HepG2 (cell line): Measurements from ENCODE around the gene DAD1. TPM values are rescaled to one million over a fixed set of nuclear protein-coding genes. Genes with fewer than 3 reads are reported as not detected.

Source experiments
- DNMT3B ChIP-seq: conservative IDR thresholded peaks from 2 replicates; pipeline ENCODE4 v1.6.1; 2016; ENCODE audit warnings: missing biosample characterization, control low read depth
- GTF2F1 ChIP-seq: fragments of 150-350 bp; IDR thresholded peaks from 2 replicates; pipeline ENCODE4 v1.6.1; 2014; ENCODE audit warnings: low read length
- HOXD1 ChIP-seq: sonication (generic); formaldehyde crosslinking; IDR thresholded peaks from 2 replicates; pipeline ENCODE4 v1.5.0; 2020; ENCODE audit warnings: missing genetic modification reagents
- JUNB ChIP-seq: sonication (generic); formaldehyde crosslinking; IDR thresholded peaks from 2 replicates; pipeline ENCODE4 v1.8.0; 2022; ENCODE audit warnings: missing genetic modification reagents, mild to moderate bottlenecking, borderline replicate concordance
- KLF15 ChIP-seq: sonication (generic); formaldehyde crosslinking; IDR thresholded peaks from 2 replicates; pipeline ENCODE4 v1.8.1; 2023; ENCODE audit warnings: borderline replicate concordance, mild to moderate bottlenecking, inconsistent platforms, missing genetic modification reagents, mixed read lengths
- MBD4 ChIP-seq: IDR thresholded peaks from 2 replicates; pipeline ENCODE4 v1.6.1; 2012; ENCODE audit warnings: low read length, inconsistent platforms, borderline replicate concordance
- MXI1 ChIP-seq: IDR thresholded peaks from 3 replicates; pipeline ENCODE4 v1.6.1; 2012; ENCODE audit warnings: low read depth, low read length, inconsistent platforms, borderline replicate concordance
- RAD21 ChIP-seq: fragments of 450-650 bp; formaldehyde crosslinking; IDR thresholded peaks from 2 replicates; pipeline ENCODE4 v1.5.0; 2020; ENCODE audit warnings: mild to moderate bottlenecking
- SOX5 ChIP-seq: IDR thresholded peaks from 2 replicates; pipeline ENCODE4 v1.6.1; 2016; ENCODE audit warnings: borderline replicate concordance
- THYN1 ChIP-seq: sonication (generic); formaldehyde crosslinking; IDR thresholded peaks from 2 replicates; pipeline ENCODE4 v1.8.1; 2023; ENCODE audit warnings: low read depth, mild to moderate bottlenecking, moderate library complexity, missing genetic modification reagents, borderline replicate concordance
- TOPORS ChIP-seq: sonication (generic); formaldehyde crosslinking; IDR thresholded peaks from 2 replicates; pipeline ENCODE4 v1.8.0; 2023; ENCODE audit warnings: mild to moderate bottlenecking, missing genetic modification reagents
- YEATS2 ChIP-seq: sonication (generic); formaldehyde crosslinking; IDR thresholded peaks from 2 replicates; pipeline ENCODE4 v1.4.0; 2020; ENCODE audit warnings: missing genetic modification reagents, borderline replicate concordance
- ZMYM2 ChIP-seq: sonication (generic); formaldehyde crosslinking; IDR thresholded peaks from 2 replicates; pipeline ENCODE4 v1.8.0; 2022; ENCODE audit warnings: mild to moderate bottlenecking, missing genetic modification reagents
- ZNF337 ChIP-seq: sonication (generic); formaldehyde crosslinking; IDR thresholded peaks from 2 replicates; pipeline ENCODE4 v1.5.1; 2020; ENCODE audit warnings: missing genetic modification reagents, low read depth, mild to moderate bottlenecking, borderline replicate concordance
- ZNF563 ChIP-seq: sonication (generic); formaldehyde crosslinking; IDR thresholded peaks from 2 replicates; pipeline ENCODE4 v1.8.0; 2022; ENCODE audit warnings: mild to moderate bottlenecking, moderate library complexity, missing genetic modification reagents
- ZNF615 ChIP-seq: sonication (generic); formaldehyde crosslinking; IDR thresholded peaks from 2 replicates; pipeline ENCODE4 v1.5.0; 2020; ENCODE audit warnings: mild to moderate bottlenecking, missing genetic modification reagents, borderline replicate concordance
- ZNF629 ChIP-seq: sonication (generic); formaldehyde crosslinking; conservative IDR thresholded peaks from 2 replicates; pipeline ENCODE4 v1.5.0; 2020; ENCODE audit warnings: missing genetic modification reagents
- ZNF652 ChIP-seq: IDR thresholded peaks from 2 replicates; pipeline ENCODE4 v1.6.1; 2016; ENCODE audit warnings: low read depth, borderline replicate concordance
- ZNF678 ChIP-seq: sonication (generic); formaldehyde crosslinking; IDR thresholded peaks from 2 replicates; pipeline ENCODE4 v1.4.0; 2020; ENCODE audit warnings: mild to moderate bottlenecking, missing genetic modification reagents
- ZNF83 ChIP-seq: sonication (generic); formaldehyde crosslinking; IDR thresholded peaks from 2 replicates; pipeline ENCODE4 v1.4.0; 2020; ENCODE audit warnings: missing genetic modification reagents, mild to moderate bottlenecking, borderline replicate concordance
- polyA plus RNA-seq, 8 experiments: library from polyadenylated mRNA; depleted of rRNA in 3 of 8; stranded (reverse) in 7 of 8; unstranded in 1 of 8; fragments of >200 nt; fragmentation: Illumina TruSeq in 4 of 8; extraction: Trizol in 4 of 8; gene quantifications; 2 replicates each; pipeline versions ENCODE4 v1.2.1 to v1.2.3, GENCODE V29; 2011 to 2016; ENCODE audit warnings: low read depth in 4 of 8, missing spikeins in 1 of 8, mixed read lengths in 1 of 8; ENCODE audit not compliant: insufficient read depth in 1 of 8
- total RNA-seq, 5 experiments: library from RNA; depleted of rRNA; stranded (reverse); fragments of >200 nt; fragmentation: Illumina TruSeq; extraction: Trizol; gene quantifications; 2 replicates each; pipeline ENCODE4 v1.2.3, GENCODE V29; 2016; ENCODE audit warnings: low read depth in 1 of 5
- TF ChIP-seq, protein P1 (sequence below): sonication (generic); formaldehyde crosslinking; IDR thresholded peaks from 2 replicates; pipeline ENCODE4 v1.4.0; 2020; ENCODE audit warnings: missing genetic modification reagents
- TF ChIP-seq, protein P2 (sequence below): sonication (generic); formaldehyde crosslinking; IDR thresholded peaks from 2 replicates; pipeline ENCODE4 v1.4.0; 2020; ENCODE audit warnings: mild to moderate bottlenecking, missing genetic modification reagents, borderline replicate concordance
- TF ChIP-seq, protein P3 (sequence below): sonication (generic); formaldehyde crosslinking; IDR thresholded peaks from 2 replicates; pipeline ENCODE4 v1.4.0; 2020; ENCODE audit warnings: missing genetic modification reagents

Gene DAD1
- total and polyA plus RNA-seq, 2 of the 13 experiments (the other 11 are each of a cell fraction or from before 2014, with no cell fraction given), result 558 to 626 TPM

DNA sequence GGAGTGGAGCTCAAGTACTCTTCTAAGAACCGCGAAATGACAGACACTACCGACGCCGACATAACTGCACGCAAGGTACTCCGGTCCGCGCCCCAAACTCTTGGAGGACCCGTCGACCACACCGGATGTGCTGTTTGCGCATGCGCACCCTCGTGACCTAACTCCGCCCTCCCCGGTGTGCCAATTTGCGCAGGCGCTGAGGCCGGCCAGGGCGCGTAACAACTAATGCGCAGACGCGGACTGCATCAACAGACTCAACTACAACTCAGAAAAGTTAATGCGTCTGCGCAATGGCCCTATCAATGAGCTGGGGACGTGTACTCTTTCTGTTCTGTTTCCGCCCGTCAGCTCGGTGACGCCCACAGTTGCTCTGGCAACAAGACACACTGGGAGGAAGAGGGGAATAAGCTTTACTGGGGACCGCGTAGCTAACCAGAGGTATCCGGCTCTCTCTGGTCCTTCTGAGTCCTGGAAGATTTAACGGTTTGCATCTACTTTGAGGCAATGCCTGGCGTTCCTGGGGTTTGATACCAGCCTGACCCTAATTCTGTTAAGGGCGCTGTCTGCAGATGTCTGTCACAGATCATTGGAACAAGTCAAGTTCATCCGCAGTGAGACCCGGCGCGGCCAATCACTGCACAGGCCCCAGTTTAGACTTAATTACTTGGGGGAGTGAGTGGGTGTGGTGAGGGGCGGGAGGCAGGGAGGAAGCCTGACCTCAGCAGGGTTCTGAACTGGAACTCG is at the start of gene DAD1 (continued):
- TF ChIP-seq ZNF83 (0 out of 2 replicates have a peak, but pooled peaks have one; percentile 68), ZNF678 (CRISPR knock-in tag) (peak; percentile 70; the same call in 1 of the 2 replicates), RAD21 (CRISPR knock-in tag) (peak; percentile 67; the same call in 1 of the 2 replicates), ZNF652 (CRISPR knock-in tag) (no peak), TOPORS (CRISPR knock-in tag) (peak; percentile 35; the same call in 1 of the 2 replicates), ZNF629 (CRISPR knock-in tag) (peak; percentile 55; the same call in 1 of the 2 replicates), ZNF337 (CRISPR knock-in tag) (peak; percentile 98), DNMT3B (peak; percentile 89), ZMYM2 (no peak), HOXD1 (CRISPR knock-in tag) (peak; percentile 42; the same call in 1 of the 2 replicates), ZNF563 (CRISPR knock-in tag) (peak; percentile 91; the same call in 1 of the 2 replicates), SOX5 (CRISPR knock-in tag) (peak; percentile 24; the same call in 1 of the 2 replicates), MXI1 (peak; percentile 98), ZNF615 (CRISPR knock-in tag) (no peak), KLF15 (CRISPR knock-in tag) (no peak), GTF2F1 (peak; percentile 38; the same call in 1 of the 2 replicates), MBD4 (no peak), YEATS2 (CRISPR knock-in tag) (peak; percentile 90), THYN1 (CRISPR knock-in tag) (no peak), JUNB (CRISPR knock-in tag) (no peak)
- TF ChIP-seq, protein P1, sequence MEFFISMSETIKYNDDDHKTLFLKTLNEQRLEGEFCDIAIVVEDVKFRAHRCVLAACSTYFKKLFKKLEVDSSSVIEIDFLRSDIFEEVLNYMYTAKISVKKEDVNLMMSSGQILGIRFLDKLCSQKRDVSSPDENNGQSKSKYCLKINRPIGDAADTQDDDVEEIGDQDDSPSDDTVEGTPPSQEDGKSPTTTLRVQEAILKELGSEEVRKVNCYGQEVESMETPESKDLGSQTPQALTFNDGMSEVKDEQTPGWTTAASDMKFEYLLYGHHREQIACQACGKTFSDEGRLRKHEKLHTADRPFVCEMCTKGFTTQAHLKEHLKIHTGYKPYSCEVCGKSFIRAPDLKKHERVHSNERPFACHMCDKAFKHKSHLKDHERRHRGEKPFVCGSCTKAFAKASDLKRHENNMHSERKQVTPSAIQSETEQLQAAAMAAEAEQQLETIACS (CRISPR knock-in tag), result no peak
- TF ChIP-seq, protein P2, sequence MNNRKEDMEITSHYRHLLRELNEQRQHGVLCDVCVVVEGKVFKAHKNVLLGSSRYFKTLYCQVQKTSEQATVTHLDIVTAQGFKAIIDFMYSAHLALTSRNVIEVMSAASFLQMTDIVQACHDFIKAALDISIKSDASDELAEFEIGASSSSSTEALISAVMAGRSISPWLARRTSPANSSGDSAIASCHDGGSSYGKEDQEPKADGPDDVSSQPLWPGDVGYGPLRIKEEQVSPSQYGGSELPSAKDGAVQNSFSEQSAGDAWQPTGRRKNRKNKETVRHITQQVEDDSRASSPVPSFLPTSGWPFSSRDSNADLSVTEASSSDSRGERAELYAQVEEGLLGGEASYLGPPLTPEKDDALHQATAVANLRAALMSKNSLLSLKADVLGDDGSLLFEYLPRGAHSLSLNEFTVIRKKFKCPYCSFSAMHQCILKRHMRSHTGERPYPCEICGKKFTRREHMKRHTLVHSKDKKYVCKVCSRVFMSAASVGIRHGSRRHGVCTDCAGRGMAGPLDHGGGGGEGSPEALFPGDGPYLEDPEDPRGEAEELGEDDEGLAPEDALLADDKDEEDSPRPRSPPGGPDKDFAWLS (CRISPR knock-in tag), result peak; percentile 73; the same call in 1 of the 2 replicates
- TF ChIP-seq, protein P3, sequence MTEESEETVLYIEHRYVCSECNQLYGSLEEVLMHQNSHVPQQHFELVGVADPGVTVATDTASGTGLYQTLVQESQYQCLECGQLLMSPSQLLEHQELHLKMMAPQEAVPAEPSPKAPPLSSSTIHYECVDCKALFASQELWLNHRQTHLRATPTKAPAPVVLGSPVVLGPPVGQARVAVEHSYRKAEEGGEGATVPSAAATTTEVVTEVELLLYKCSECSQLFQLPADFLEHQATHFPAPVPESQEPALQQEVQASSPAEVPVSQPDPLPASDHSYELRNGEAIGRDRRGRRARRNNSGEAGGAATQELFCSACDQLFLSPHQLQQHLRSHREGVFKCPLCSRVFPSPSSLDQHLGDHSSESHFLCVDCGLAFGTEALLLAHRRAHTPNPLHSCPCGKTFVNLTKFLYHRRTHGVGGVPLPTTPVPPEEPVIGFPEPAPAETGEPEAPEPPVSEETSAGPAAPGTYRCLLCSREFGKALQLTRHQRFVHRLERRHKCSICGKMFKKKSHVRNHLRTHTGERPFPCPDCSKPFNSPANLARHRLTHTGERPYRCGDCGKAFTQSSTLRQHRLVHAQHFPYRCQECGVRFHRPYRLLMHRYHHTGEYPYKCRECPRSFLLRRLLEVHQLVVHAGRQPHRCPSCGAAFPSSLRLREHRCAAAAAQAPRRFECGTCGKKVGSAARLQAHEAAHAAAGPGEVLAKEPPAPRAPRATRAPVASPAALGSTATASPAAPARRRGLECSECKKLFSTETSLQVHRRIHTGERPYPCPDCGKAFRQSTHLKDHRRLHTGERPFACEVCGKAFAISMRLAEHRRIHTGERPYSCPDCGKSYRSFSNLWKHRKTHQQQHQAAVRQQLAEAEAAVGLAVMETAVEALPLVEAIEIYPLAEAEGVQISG (CRISPR knock-in tag), result peak; percentile 84
